ENCODE data around the gene EXOC4. TPM values are rescaled to one million over a fixed set of nuclear protein-coding genes. Genes with fewer than 3 reads are reported as not detected.
"Not testable (repeated sequence)": the region's sequence is repeated elsewhere in the genome, so short reads cannot be mapped to it uniquely, and the experiment has no call there.

EXOC4 gene
- total RNA-seq, 1 donor from 2014 or later: 67.7 TPM

DNA sequence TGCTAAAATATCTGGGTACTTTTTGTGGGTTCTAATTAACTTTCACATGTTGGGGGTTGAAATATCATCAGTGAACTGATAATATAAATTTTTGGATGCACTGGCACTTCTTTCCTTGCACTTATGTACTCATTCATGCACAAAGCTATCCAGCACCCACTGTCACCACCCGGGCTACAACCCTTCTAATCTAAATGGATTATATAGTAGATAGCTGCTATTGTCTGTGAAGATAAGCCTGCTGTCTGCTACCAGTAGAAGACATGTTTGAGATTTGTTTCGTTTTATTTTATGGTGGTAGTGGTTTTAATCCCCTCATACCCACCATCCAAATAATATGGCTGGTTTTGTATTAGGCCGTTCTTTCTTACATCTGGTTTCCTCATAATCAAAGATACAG lies 520.7 kb downstream of the EXOC4 start:
- no peaks in the 10 kb centered on the region for H3K36me3 Mint-ChIP-seq (ENCODE audit: low read depth)
- H3K27me3 Mint-ChIP-seq (ENCODE audit: low read depth): no peaks in the 10 kb centered on the region
- H3K4me3 Mint-ChIP-seq (ENCODE audit: unreplicated experiment): no peak overlapping the region
- no peak for DNase-seq (ENCODE audit: low spot score)
- H3K27ac Mint-ChIP-seq (ENCODE audit: unreplicated experiment): no peak overlapping the region
- H3K9me3 Mint-ChIP-seq (ENCODE audit: low read depth): no peaks in the 10 kb centered on the region
- peaks cover 11% of the 10 kb centered on the region for H3K4me1 Mint-ChIP-seq (ENCODE audit: low read depth)
- TF ChIP-seq, protein P1, sequence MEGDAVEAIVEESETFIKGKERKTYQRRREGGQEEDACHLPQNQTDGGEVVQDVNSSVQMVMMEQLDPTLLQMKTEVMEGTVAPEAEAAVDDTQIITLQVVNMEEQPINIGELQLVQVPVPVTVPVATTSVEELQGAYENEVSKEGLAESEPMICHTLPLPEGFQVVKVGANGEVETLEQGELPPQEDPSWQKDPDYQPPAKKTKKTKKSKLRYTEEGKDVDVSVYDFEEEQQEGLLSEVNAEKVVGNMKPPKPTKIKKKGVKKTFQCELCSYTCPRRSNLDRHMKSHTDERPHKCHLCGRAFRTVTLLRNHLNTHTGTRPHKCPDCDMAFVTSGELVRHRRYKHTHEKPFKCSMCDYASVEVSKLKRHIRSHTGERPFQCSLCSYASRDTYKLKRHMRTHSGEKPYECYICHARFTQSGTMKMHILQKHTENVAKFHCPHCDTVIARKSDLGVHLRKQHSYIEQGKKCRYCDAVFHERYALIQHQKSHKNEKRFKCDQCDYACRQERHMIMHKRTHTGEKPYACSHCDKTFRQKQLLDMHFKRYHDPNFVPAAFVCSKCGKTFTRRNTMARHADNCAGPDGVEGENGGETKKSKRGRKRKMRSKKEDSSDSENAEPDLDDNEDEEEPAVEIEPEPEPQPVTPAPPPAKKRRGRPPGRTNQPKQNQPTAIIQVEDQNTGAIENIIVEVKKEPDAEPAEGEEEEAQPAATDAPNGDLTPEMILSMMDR (IDR thresholded peaks at IDR 0.05): no peak

DNA sequence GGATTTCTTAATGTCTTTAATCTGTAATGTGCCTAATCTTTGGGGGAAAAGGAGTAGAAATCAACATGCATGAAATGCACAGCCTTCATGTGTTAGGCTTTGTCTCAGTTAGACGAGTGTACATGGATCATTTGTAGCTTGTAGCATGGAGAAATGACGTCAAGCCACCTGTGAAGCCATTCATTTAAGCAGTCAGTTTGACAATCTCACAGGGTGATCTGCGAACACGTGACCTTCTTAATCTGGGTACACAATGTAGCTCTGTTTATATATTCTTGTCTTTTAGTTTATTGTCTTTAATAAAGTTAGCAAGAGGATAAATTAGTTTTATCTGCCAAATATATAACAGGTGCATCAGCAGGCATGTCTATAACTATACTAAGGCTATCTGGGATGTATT lies 522.3 kb downstream of the EXOC4 start:
- Mint-ChIP-seq H3K36me3 (ENCODE audit: low read depth) (no peaks in the 10 kb centered on the region), H3K4me1 (ENCODE audit: low read depth) (peaks cover 11% of the 10 kb centered on the region)

DNA sequence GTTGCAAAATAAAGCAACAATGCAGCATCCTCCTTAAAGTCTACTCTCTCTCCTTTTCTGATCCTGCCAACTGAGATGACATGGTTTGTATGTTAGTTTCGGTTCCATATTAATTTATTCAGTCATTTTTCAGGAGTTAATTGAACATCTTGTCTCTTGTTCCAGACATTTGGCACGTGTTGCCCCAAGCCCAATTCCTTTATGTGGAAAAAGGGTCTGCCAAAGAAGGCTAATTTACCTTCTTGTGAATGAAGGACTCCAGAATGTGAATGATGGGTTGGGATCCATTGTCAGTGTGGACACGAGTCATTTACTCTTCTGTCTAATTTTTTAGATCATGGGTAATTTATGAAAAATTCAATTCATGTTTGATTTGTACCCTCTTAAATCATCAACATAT lies 523.4 kb downstream of the EXOC4 start:
- Mint-ChIP-seq H3K4me3 (ENCODE audit: unreplicated experiment) (no peak overlapping the region), H3K4me1 (ENCODE audit: low read depth) (peaks cover 5% of the 10 kb centered on the region), H3K9me3 (ENCODE audit: low read depth) (peaks cover 6% of the 10 kb centered on the region), H3K27me3 (ENCODE audit: low read depth) (no peaks in the 10 kb centered on the region), H3K27ac (ENCODE audit: unreplicated experiment) (no peak overlapping the region), H3K36me3 (ENCODE audit: low read depth) (no peaks in the 10 kb centered on the region)
- TF ChIP-seq, protein P1 (IDR thresholded peaks at IDR 0.05): no peak
- DNase-seq (ENCODE audit: low spot score): no peak

More for the DNA sequence above, 522.3 kb downstream of the EXOC4 start:
- peaks cover 6% of the 10 kb centered on the region for H3K9me3 Mint-ChIP-seq (ENCODE audit: low read depth)
- no peak overlapping the region for H3K4me3 Mint-ChIP-seq (ENCODE audit: unreplicated experiment)
- H3K27me3 Mint-ChIP-seq (ENCODE audit: low read depth): no peaks in the 10 kb centered on the region
- TF ChIP-seq, protein P1 (IDR thresholded peaks at IDR 0.05): no peak
- H3K27ac Mint-ChIP-seq (ENCODE audit: unreplicated experiment): no peak overlapping the region
- no peak for DNase-seq (ENCODE audit: low spot score)

DNA sequence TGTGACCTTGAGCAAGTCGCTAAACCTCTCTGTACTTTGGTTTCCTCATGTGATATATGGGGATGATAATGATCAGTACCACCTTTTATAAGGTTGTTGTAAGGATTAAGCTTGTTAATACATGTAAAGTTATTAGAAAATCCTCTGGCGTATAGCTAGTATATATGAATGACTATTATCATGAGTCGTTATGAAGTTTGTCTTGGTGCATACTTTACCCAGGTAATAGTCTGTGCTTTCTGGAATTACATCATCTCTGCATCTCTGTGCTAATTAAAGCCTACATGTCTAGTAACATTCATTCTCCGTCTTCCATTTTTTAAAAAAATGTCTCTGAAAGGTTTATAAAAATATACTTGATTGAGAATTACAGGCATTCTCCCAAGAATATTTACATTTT lies 524.8 kb downstream of the EXOC4 start:
- H3K9me3 Mint-ChIP-seq (ENCODE audit: low read depth): peaks cover 6% of the 10 kb centered on the region

DNA sequence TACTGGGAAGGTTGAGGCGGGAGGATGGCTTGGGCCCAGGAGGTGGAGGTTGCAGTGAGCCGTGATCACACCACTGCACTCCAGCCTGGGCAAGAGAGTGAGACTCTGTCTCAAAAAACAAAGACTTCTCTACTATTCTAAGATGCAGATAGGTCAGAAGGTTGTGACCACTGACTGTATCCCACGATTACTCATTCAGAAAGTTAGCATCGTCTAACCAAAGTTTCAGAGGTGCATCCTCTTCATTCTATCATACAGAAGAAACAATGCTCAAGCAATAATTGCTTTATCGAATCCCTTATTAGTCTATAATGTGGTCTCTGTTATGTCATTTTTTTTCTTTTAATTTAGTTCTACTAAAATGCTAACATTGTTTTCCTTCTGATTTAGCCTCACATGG lies 525.6 kb downstream of the EXOC4 start:
- DNase-seq (ENCODE audit: low spot score): no peak
- Mint-ChIP-seq H3K36me3 (ENCODE audit: low read depth) (no peaks in the 10 kb centered on the region), H3K27me3 (ENCODE audit: low read depth) (no peaks in the 10 kb centered on the region), H3K9me3 (ENCODE audit: low read depth) (peaks cover 6% of the 10 kb centered on the region), H3K4me1 (ENCODE audit: low read depth) (no peaks in the 10 kb centered on the region), H3K27ac (ENCODE audit: unreplicated experiment) (no peak overlapping the region), H3K4me3 (ENCODE audit: unreplicated experiment) (no peak overlapping the region)
- TF ChIP-seq, protein P1 (IDR thresholded peaks at IDR 0.05): no peak

More for the DNA sequence above, 524.8 kb downstream of the EXOC4 start:
- Mint-ChIP-seq H3K27ac (ENCODE audit: unreplicated experiment) (no peak overlapping the region), H3K27me3 (ENCODE audit: low read depth) (no peaks in the 10 kb centered on the region), H3K4me1 (ENCODE audit: low read depth) (no peaks in the 10 kb centered on the region), H3K4me3 (ENCODE audit: unreplicated experiment) (no peak overlapping the region), H3K36me3 (ENCODE audit: low read depth) (no peaks in the 10 kb centered on the region)
- TF ChIP-seq, protein P1 (IDR thresholded peaks at IDR 0.05): no peak
- DNase-seq (ENCODE audit: low spot score): no peak

DNA sequence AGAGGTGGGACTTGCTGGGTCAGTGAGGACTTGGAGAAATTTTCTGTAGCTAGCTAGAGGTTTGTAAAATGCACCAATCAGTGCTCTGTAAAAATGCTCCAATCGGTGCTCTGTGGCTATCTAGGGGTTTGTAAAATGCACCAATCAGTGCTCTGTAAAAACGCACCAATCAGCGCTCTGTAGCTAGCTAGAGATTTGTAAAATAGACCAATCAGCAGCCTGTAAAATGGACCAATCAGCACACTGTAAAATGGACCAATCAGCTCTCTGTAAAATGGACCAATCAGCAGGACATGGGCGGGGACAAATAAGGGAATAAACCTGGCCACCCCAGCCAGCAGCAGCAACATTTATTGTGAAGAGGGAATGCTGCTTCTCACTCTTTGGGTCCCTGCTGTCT lies 526.7 kb downstream of the EXOC4 start:
- not testable (repeated sequence) for H3K4me1 Mint-ChIP-seq (ENCODE audit: low read depth); H3K9me3 Mint-ChIP-seq (ENCODE audit: low read depth); H3K4me3 Mint-ChIP-seq (ENCODE audit: unreplicated experiment); DNase-seq (ENCODE audit: low spot score); H3K36me3 Mint-ChIP-seq (ENCODE audit: low read depth); H3K27me3 Mint-ChIP-seq (ENCODE audit: low read depth); H3K27ac Mint-ChIP-seq (ENCODE audit: unreplicated experiment)

All from chondrocyte (in vitro differentiated cells).